Transverse colon (tissue), 3 donors: Measurements from ENCODE around the gene JADE2.

ENCODE experiments used
- POLR2A ChIP-seq: fragments of 450-650 bp; IDR thresholded peaks from one replicate; pipeline ENCODE4 v1.6.1; 2016; ENCODE audit warnings: antibody characterized with exemption, mild to moderate bottlenecking, moderate library complexity
- TF ChIP-seq, protein P1 (sequence below), 5 experiments: fragments of 200-600 bp in 3 of 5; fragments of 450-650 bp in 2 of 5; sonication (generic) in 3 of 5; IDR thresholded peaks; 1 replicate in 2 of 5; 2 replicates in 3 of 5; pipeline ENCODE4 v1.5.1; 2016 to 2017; ENCODE audit warnings: antibody characterized with exemption in 5 of 5, inconsistent platforms in 3 of 5, mild to moderate bottlenecking in 2 of 5, moderate library complexity in 1 of 5

DNA sequence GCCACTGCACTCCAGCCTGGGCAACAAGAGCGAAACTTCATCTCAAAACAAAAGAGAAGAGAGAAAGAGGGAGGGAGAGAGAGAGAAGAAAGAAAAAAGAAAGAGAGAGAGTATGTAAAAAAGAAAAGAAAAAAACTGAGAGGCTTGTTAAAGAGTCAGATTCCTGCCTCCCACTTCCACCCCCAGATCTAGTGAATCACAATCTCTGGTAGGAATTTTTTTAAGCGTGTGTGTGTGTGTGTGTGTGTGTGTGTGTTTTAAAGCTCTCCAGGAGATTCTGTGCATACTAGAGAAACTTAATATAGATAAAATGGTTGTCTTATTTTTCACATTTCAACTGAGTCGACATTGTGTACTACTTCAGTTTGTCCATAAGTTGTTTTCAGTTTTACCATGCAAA lies 75.1 kb downstream of the JADE2 start:
- no peak for TF ChIP-seq POLR2A
- TF ChIP-seq, protein P1, sequence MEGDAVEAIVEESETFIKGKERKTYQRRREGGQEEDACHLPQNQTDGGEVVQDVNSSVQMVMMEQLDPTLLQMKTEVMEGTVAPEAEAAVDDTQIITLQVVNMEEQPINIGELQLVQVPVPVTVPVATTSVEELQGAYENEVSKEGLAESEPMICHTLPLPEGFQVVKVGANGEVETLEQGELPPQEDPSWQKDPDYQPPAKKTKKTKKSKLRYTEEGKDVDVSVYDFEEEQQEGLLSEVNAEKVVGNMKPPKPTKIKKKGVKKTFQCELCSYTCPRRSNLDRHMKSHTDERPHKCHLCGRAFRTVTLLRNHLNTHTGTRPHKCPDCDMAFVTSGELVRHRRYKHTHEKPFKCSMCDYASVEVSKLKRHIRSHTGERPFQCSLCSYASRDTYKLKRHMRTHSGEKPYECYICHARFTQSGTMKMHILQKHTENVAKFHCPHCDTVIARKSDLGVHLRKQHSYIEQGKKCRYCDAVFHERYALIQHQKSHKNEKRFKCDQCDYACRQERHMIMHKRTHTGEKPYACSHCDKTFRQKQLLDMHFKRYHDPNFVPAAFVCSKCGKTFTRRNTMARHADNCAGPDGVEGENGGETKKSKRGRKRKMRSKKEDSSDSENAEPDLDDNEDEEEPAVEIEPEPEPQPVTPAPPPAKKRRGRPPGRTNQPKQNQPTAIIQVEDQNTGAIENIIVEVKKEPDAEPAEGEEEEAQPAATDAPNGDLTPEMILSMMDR (IDR thresholded peaks at IDR 0.05), result no peak
